Activated T-helper 2 cell treated with anti-CD3 and anti-CD28 coated beads, Interferon-gamma antibody, Interleukin-2, Interleukin-4, amounts not matched to agents 10 μg/mL and 5 μg/mL and 100 μg/mL, durations not matched to agents 14 hours and 24 hours and 36 hours (primary cell): ENCODE results near the gene SRSF3. TPM values are rescaled to one million over a fixed set of nuclear protein-coding genes. Genes with fewer than 3 reads are reported as not detected.
"Not testable (repeated sequence)": the region's sequence is repeated elsewhere in the genome, so short reads cannot be mapped to it uniquely, and the experiment has no call there.

Experiments used
- DNase-seq: peaks from one replicate; pipeline ENCODE4 v3.0.0; 2021; ENCODE audit warnings: low spot score
- H3K27ac Mint-ChIP-seq: one replicate; pipeline ENCODE4 v1.8.0; 2021; ENCODE audit warnings: mixed read lengths
- H3K27me3 Mint-ChIP-seq: one replicate; pipeline ENCODE4 v1.8.0; 2021; ENCODE audit warnings: low read depth, mixed read lengths
- H3K36me3 Mint-ChIP-seq: one replicate; pipeline ENCODE4 v1.8.0; 2021; ENCODE audit warnings: low read depth, mixed read lengths
- H3K4me1 Mint-ChIP-seq: one replicate; pipeline ENCODE4 v1.8.0; 2021; ENCODE audit warnings: low read depth, mixed read lengths
- H3K4me3 Mint-ChIP-seq: one replicate; pipeline ENCODE4 v1.8.0; 2021; ENCODE audit warnings: low read depth, mild to moderate bottlenecking, moderate library complexity, mixed read lengths
- H3K9me3 Mint-ChIP-seq: one replicate; pipeline ENCODE4 v1.8.0; 2021; ENCODE audit warnings: mixed read lengths
- intact Hi-C: fragments of 100-400 bp; cut with micrococcal nuclease; formaldehyde crosslinking; loops from one replicate; pipeline ENCODE4 v1.15.1; 2023
- total RNA-seq: library from RNA; stranded (reverse); gene quantifications from 2 replicates; pipeline ENCODE4 v1.2.3, GENCODE V29; 2022

The SRSF3 gene
- total RNA-seq, 1 donor from 2014 or later: 512 TPM

DNA sequence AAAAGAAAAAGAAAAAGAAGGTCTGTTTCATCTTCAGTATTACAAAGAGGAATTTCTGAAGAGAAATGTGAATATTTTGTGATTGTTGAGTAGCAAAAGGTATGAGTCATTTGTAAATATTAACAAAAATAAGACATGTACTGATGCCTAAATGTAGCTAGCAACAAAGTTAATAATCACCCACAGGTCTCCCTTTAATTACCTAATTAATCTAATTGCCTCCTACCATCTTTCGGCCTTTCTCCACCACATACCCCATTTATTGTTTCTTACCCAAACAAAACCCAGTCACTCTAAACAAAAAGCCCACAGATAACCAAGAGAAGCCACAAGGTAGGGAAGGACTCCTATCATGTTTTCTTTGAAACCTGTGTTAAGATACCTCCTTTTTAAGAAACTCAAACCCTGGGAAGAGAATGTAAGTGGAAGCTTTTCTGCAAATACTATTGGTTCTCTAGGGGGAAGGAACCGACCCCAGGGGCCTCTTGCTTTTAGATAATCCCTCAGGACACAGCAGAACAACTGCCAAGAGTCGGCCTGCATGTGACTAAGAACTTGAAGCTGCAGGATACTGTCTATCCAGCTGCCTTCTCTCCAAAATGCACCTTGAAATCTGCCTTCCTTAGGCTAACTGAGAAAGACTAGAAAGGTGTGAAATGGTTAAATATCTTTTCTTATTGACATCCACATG is 30.8 kb upstream of the SRSF3 start:
- no peaks in the 10 kb centered on the region for H3K36me3 Mint-ChIP-seq
- no peak for DNase-seq
- H3K9me3 Mint-ChIP-seq: no peaks in the 10 kb centered on the region
- intact Hi-C loops: no loop called here
- no peak overlapping the region for H3K4me3 Mint-ChIP-seq
- H3K27me3 Mint-ChIP-seq: peaks cover 21% of the 10 kb centered on the region
- no peaks in the 10 kb centered on the region for H3K4me1 Mint-ChIP-seq
- H3K27ac Mint-ChIP-seq: no peak overlapping the region

DNA sequence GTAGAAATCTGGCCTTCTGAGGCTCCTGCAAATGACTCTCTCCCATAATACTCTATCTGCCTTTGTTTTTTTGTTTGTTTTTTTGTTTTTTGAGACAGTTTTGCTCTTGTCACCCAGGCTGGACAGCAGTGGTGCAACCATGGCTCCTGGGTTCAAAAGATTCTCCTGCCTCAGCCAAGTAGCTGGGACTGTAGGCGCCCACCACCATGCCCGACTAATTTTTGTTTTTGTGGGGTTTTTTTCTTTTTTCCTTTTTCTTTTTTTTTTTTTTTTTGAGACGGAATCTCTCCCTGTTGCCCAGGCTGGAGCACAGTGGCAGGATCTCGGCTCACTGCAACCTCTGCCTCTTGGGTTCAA is 30.3 kb upstream of the SRSF3 start:
- no peak for DNase-seq
- peaks cover 21% of the 10 kb centered on the region for H3K27me3 Mint-ChIP-seq
- H3K4me3 Mint-ChIP-seq: no peak overlapping the region
- H3K36me3 Mint-ChIP-seq: no peaks in the 10 kb centered on the region
- H3K27ac Mint-ChIP-seq: no peak overlapping the region
- intact Hi-C loops: no loop called here
- H3K4me1 Mint-ChIP-seq: no peaks in the 10 kb centered on the region
- no peaks in the 10 kb centered on the region for H3K9me3 Mint-ChIP-seq

DNA sequence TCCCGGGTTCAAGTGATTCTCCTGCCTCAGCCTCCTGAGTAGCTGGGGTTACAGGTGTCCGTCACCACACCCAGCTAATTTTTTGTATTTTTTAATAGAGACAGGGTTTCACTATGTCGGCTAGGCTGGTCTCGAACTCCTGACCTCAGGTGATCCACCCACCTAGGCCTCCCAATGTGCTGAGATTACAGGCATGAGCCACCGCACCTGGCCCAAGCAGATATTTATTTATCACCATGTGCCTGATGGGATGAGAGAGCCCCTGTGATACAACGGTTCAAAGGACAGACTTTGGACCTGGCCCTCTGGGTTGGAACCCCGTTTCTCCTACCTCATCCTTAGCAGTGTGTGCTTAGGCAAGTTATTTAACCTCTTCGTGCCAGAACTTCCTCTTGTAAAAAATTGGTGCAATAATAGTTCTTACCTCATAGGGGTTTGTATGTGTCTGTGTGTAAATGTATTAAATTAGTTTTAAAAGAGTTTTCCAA is 27.7 kb upstream of the SRSF3 start:
- no peak for DNase-seq
- intact Hi-C loops: no loop called here
- Mint-ChIP-seq H3K27ac (no peak overlapping the region), H3K27me3 (peaks cover 10% of the 10 kb centered on the region), H3K9me3 (no peaks in the 10 kb centered on the region), H3K4me3 (no peak overlapping the region), H3K4me1 (no peaks in the 10 kb centered on the region), H3K36me3 (no peaks in the 10 kb centered on the region)

DNA sequence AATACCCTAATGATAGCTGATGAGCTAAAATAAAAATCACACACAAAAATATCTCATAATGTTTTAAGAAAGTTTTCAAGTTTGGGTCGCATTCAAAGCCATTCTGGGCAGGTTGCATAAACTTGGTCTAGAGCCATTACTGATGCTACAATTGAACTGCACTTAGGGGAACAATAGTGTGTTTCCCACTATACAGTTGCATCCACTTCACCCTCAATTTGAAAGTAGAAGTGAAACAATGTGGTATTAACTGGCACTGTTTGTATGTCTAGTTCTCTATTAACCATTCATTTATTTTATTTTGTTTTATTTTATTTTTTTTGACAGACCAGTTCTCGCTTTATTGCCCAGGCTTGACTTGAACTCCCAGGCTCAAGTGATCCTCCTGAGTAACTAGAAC is 23.9 kb upstream of the SRSF3 start:
- Mint-ChIP-seq H3K27ac (no peak overlapping the region), H3K9me3 (peaks cover 6% of the 10 kb centered on the region), H3K36me3 (no peaks in the 10 kb centered on the region), H3K4me3 (no peak overlapping the region), H3K4me1 (no peaks in the 10 kb centered on the region), H3K27me3 (no peaks in the 10 kb centered on the region)
- intact Hi-C loops: no loop called here
- DNase-seq: no peak

DNA sequence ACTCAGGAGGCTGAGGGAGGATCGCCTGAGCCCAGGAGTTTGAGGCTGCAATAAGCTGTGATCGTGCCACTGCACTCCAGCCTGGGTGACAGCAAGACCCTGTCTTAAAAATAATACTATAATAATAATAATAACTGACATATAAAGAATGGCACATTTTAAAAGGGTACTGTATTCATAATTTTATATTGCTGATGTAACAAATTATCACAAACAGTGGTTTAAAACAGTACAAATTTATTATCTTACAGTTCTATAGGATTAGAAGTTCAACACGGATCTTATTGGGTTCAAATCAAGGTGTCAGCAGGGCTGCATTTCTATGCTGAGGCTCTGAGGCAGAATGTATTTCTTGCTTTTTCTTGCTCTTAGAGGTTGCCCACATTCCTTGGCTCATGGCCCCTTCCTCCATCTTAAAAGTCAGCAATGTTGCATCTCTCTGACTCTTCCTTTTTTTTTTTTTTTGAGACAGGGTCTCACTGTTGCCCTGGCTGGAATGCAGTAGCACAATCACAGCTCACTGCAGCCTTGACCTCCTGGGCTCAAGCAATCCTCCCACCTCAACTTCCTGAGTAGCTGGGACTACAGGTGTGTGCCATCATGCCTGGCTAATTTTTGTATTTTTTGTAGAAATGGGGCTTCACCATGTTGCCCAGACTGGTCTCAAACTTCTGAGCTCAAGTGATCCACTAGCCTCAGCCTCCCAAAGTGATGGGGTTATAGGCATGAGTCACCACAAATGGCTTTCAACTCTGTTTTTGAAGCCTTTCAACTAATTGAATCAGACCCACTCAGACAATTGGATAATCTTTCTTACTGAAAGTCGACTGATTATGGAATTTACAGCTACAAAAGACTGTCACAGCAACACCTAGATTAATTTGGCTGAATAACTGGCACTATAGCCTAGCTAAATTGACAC is 22.8 kb upstream of the SRSF3 start:
- Mint-ChIP-seq H3K36me3 (no peaks in the 10 kb centered on the region), H3K4me3 (no peak overlapping the region), H3K27me3 (no peaks in the 10 kb centered on the region), H3K27ac (no peak overlapping the region), H3K4me1 (no peaks in the 10 kb centered on the region), H3K9me3 (peaks cover 6% of the 10 kb centered on the region)
- DNase-seq: no peak
- intact Hi-C loops: no loop called here

DNA sequence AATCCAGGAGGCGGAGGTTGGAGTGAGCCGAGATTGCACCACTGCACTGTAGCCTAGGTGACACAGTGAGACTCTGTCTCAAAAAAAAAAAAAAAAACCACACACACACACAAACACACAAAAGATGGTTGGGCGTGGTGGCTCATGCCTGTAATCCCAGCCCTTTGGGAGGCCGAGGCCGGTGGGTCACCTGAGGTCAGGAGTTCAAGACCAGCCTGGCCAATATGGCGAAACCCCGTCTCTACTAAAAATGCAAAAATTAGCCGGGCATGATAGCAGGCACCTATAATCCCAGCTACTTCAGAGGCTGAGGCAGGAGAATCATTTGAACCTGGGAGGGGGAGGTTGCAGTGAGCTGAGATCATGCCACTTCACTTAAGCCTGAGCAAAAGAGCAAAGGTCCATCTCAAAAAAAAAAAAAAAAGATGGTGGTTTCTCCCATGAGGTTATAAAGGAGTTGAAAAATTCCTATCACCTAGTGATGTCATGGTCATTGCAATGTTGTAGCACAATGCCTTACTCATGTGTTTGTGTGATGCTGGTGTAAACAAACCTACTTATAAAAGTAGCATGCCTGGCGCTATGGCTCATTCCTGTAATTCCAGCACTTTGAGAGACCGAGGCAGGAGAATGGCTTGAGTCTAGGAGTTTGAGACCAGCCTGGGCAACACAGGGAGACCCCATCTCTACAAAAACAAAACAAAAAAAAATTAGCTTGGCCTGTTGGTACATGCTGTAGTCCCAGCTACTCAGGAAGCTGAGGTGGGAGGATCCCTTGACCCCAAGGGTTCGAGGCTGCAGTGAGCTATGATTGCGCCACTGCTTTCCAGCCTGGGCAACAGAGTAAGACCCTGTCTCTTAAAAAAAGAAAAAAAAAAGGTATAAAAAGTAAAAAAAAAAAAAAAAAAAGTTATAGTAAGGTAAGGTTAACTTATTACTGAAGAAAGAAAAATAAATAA is 21.5 kb upstream of the SRSF3 start:
- H3K27me3 Mint-ChIP-seq, H3K4me3 Mint-ChIP-seq, H3K4me1 Mint-ChIP-seq, H3K27ac Mint-ChIP-seq, intact Hi-C loops, H3K9me3 Mint-ChIP-seq, DNase-seq, H3K36me3 Mint-ChIP-seq: not testable (repeated sequence)

DNA sequence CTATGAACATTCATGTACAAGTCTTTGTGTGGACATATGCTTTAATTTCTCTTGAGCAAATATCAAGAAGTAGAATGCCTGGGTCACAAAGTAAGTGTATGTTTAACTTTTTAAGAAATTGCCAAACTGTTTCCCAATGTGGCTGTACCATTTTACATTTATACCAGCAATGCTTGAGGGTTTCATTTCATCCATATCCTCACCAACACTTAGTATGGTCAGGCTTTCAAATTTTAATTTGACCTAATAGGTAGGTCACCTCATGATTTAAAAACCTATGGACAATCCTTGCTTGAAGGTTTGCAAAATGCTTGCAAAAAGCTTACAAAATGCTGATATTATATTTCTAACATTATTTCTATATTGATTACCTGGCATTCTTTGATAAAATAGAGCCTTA is 19.5 kb upstream of the SRSF3 start:
- Mint-ChIP-seq H3K4me3 (no peak overlapping the region), H3K27me3 (no peaks in the 10 kb centered on the region), H3K9me3 (peaks cover 6% of the 10 kb centered on the region), H3K36me3 (no peaks in the 10 kb centered on the region), H3K27ac (no peak overlapping the region), H3K4me1 (peaks cover 2% of the 10 kb centered on the region)
- intact Hi-C loops: no loop called here
- DNase-seq: no peak

DNA sequence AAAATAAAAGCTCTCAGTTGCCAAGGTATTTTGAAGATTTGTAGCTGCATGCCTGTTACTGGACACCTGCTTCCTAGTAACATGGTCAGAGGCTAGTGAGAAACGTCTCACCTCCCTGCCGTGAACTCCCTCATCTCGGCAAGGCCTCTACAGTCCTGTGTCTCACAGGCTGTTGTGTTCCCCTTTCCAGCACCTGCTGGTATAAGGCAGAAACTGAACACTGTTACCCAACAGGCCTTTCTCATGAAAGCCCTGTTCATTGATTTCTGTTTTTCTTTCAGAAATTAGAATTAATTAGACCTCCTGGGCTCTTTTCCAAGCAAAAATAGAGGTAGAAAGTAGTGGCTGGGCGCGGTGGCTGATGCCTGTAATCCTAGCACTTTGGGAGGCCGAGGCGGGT is 17.6 kb upstream of the SRSF3 start:
- H3K27me3 Mint-ChIP-seq: no peaks in the 10 kb centered on the region
- no peak overlapping the region for H3K4me3 Mint-ChIP-seq
- H3K9me3 Mint-ChIP-seq: peaks cover 6% of the 10 kb centered on the region
- intact Hi-C loops: no loop called here
- no peaks in the 10 kb centered on the region for H3K36me3 Mint-ChIP-seq
- H3K27ac Mint-ChIP-seq: no peak overlapping the region
- DNase-seq: no peak
- H3K4me1 Mint-ChIP-seq: peaks cover 3% of the 10 kb centered on the region

DNA sequence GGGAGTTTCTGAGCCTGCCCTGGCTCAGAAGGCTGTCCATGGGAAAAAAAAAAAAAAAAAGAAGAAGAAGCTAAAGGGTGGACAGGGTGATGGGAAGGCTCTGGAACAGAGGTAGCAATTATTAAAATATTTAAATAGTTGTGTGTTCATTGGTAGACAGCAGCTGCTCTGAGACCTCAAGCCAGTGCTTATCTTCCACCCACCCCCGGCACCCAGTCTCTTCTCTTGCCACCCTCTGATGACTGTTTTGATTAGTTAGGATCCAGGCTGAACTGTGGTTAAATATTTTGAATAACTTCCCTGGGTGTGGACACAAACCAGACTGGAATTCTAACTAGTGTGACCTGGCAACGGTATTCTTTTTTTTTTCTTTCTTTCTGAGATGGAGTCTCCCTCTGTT is 16.9 kb upstream of the SRSF3 start:
- Mint-ChIP-seq H3K27ac (no peak overlapping the region), H3K4me1 (peaks cover 3% of the 10 kb centered on the region), H3K9me3 (peaks cover 6% of the 10 kb centered on the region), H3K36me3 (no peaks in the 10 kb centered on the region), H3K4me3 (no peak overlapping the region), H3K27me3 (no peaks in the 10 kb centered on the region)
- intact Hi-C loops: no loop called here
- DNase-seq: no peak

DNA sequence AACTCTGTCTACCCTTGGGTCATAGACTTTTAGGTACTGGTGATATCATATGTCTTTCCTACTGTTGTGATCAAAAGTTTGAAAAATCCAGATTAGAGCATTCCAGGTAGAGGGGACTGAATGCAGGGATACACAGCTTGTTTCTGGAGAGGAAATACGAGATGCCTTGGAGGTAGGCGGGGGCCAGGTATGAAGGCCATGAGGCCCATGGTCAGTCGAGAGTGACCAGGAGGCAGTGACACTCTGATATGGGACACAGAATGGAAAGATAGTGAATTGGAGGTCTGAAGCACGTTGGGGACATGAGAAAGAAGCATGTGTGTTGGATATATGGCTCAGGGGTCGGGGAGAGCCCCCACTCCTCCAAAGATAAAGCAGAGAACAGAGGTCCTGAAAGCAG is 16.1 kb upstream of the SRSF3 start:
- intact Hi-C loops: no loop called here
- Mint-ChIP-seq H3K9me3 (peaks cover 6% of the 10 kb centered on the region), H3K4me1 (peaks cover 3% of the 10 kb centered on the region)

DNA sequence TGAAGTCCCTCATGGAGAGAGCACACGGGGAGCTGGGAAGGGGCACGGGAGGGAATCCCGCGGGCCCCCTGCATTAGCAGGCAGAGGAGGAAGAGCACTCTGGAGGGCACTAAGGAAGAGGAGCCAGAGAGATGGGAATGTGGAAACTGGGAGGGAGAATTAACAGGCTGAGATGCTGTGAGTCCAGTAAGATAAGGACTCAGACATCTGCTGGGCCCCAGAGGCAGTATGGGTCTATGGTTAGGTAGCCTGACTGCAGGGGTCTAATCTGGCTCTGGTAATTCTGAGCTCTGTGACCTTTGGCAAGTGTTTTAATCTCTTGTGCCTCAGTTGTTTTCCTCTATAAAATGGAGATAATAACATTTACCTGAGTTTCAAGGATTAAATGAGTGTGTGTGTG is 15.7 kb upstream of the SRSF3 start:
- no peak overlapping the region for H3K27ac Mint-ChIP-seq
- DNase-seq: no peak
- H3K27me3 Mint-ChIP-seq: no peaks in the 10 kb centered on the region
- H3K4me1 Mint-ChIP-seq: peaks cover 3% of the 10 kb centered on the region
- H3K36me3 Mint-ChIP-seq: no peaks in the 10 kb centered on the region
- H3K9me3 Mint-ChIP-seq: peaks cover 6% of the 10 kb centered on the region
- no peak overlapping the region for H3K4me3 Mint-ChIP-seq
- intact Hi-C loops: no loop called here

More for the DNA sequence above, 16.1 kb upstream of the SRSF3 start:
- no peak overlapping the region for H3K4me3 Mint-ChIP-seq
- H3K27me3 Mint-ChIP-seq: no peaks in the 10 kb centered on the region
- H3K27ac Mint-ChIP-seq: no peak overlapping the region
- H3K36me3 Mint-ChIP-seq: no peaks in the 10 kb centered on the region
- DNase-seq: no peak

DNA sequence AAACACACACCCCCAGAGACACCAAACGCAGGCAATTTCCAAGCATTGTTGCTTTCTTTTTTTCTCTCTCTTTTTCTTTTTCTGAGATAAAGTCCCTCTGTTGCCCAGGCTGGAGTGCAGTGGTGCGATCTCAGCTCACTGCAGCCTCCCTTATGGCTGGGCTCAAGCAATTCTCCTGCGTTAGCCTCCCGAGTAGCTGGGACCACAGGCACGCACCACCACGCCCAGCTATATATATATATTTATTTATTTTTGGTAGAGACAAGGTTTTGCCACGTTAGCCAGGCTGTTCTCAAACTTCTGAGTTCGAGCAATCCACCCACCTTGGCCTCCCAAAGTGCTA is 14.0 kb upstream of the SRSF3 start:
- Mint-ChIP-seq H3K9me3 (no peaks in the 10 kb centered on the region), H3K27ac (no peak overlapping the region), H3K4me1 (peaks cover 3% of the 10 kb centered on the region), H3K4me3 (no peak overlapping the region), H3K27me3 (peaks cover 2% of the 10 kb centered on the region), H3K36me3 (no peaks in the 10 kb centered on the region)
- DNase-seq: no peak
- intact Hi-C loops: no loop called here
